ENCODE results near the gene ARMC6.
"Not testable (repeated sequence)": the region's sequence is repeated elsewhere in the genome, so short reads cannot be mapped to it uniquely, and the experiment has no call there.

ARMC6 gene

GRCh38 chr19:19074196-19074882, 40.9 kb downstream of the ARMC6 start:
- DNase-seq (ENCODE audit: low read depth in 1 of 2, low spot score in 1 of 2), result no peak

DNA sequence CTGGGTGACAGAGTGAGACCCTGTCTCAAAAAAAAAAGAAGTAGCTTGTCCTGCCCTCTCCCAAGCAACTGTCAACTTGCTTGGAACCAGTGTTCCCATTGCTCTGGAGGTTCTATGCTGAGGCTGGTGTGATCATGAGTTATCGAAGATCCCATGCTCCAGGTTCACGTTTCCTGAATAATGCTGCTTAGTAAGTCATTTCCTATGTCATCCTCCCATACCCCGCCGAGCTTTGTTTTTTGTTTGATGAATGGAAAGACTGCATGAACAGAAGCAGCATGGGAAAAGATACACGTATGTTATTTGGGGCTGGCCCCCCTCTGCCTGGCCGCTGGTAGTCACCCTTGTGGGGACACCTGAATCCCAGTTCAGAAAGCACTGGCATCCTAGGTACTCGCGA, 41.7 kb downstream of the ARMC6 start:
- DNase-seq (ENCODE audit: low read depth in 1 of 2, low spot score in 1 of 2), result no peak

- no peak for DNase-seq (ENCODE audit: low read depth in 1 of 2, low spot score in 1 of 2)
These were observed 43.1 kb downstream of the ARMC6 start for GRCh38 chr19:19076476-19076875.

GRCh38 chr19:19077103-19077502, 43.7 kb downstream of the ARMC6 start:
- no peak for DNase-seq (ENCODE audit: low read depth in 1 of 2, low spot score in 1 of 2)

GRCh38 chr19:19078801-19079200, 45.4 kb downstream of the ARMC6 start:
- DNase-seq (ENCODE audit: low read depth in 1 of 2, low spot score in 1 of 2), result no peak

GRCh38 chr19:19079571-19079970, 46.2 kb downstream of the ARMC6 start:
- DNase-seq (ENCODE audit: low read depth in 1 of 2, low spot score in 1 of 2), result no peak

GRCh38 chr19:19081642-19082151, 48.3 kb downstream of the ARMC6 start:
- no peak for DNase-seq (ENCODE audit: low read depth in 1 of 2, low spot score in 1 of 2)

DNA sequence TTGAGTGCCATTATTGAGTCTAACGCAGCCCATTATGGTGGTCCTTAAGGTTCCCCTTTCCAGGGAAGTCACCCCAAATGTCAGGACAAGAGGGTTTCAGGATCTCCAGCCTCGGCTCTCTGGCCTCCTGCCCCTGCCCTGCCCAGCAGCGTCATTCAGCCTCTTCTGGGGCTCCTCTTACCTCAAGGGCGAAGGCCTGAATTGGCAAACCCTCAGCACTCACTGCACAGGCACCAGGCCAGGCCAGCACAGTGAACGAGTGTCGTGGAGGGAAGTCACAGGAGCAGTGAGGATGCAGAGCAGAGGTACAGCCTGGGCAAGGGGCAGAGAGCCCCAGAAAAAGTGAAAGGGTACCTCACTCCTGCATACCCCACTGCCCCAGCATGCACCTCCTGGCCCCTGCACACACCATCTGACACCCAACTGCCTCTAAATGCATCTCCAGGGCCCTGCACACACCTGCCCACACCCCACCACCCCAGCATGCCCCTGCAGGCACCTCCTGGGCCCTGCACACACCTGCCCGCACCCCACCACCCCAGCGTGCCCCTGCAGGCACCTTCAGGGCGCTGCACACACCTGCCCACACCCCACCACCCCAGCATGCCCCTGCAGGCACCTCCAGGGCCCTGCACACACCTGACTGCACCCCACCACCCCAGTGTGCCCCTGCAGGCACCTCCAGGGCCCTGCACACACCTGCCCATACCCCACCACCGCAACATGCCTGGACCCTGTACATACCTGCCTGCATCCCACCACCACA, 50.2 kb downstream of the ARMC6 start:
- DNase-seq (ENCODE audit: low read depth in 1 of 2, low spot score in 1 of 2), result no peak

DNA sequence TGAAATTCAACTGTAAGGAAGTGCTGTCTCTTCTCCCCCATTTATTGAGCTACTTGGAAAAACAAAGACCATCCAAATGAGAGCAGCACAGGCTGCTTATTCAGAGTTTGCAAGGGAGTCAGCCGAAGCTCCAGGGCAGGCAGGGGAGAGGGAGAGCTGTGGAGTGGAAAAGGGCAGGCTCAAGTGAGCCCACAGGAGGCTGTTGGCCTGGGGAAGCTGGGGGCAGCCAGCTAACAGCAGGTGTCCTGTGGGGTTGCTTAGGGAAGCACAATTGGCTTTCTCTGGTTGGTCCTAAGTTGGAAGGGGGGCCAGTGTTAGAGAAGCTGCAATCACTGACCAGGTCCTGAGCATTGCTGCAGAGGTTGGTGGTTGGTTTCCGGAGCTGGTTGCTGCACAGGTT, 54.3 kb downstream of the ARMC6 start:
- no peak for DNase-seq (ENCODE audit: low read depth in 1 of 2, low spot score in 1 of 2)

- no peak for DNase-seq (ENCODE audit: low read depth in 1 of 2, low spot score in 1 of 2)
These were observed 61.1 kb downstream of the ARMC6 start for GRCh38 chr19:19094513-19094912.

DNA sequence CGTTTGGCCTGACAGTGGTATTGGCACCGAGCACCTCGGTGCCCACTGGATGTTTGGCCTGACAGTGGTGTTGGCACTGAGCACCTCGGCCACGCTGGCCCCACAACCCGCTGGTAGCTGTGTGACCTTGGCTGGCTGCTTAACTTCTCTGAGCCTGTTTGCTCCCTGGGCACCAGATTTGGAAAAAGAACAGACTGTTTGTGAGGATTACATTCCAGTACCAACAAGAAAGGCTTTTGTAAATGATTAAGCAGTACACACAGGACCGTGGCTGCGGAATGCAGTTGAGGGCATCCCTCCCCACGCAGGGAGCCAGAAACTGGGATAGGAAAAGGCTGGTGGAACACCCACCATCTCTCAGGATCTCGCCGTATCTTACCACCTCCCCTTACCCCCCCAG, 62.3 kb downstream of the ARMC6 start:
- DNase-seq (ENCODE audit: low read depth in 1 of 2, low spot score in 1 of 2), result no peak

- no peak for DNase-seq (ENCODE audit: low read depth in 1 of 2, low spot score in 1 of 2)
These were observed 63.5 kb downstream of the ARMC6 start for GRCh38 chr19:19096641-19097627.

- no peak for DNase-seq (ENCODE audit: low read depth in 1 of 2, low spot score in 1 of 2)
These were observed 64.8 kb downstream of the ARMC6 start for GRCh38 chr19:19098084-19098702.

- DNase-seq (ENCODE audit: low read depth in 1 of 2, low spot score in 1 of 2), result no peak
These were observed 65.6 kb downstream of the ARMC6 start for GRCh38 chr19:19098703-19099632.

DNA sequence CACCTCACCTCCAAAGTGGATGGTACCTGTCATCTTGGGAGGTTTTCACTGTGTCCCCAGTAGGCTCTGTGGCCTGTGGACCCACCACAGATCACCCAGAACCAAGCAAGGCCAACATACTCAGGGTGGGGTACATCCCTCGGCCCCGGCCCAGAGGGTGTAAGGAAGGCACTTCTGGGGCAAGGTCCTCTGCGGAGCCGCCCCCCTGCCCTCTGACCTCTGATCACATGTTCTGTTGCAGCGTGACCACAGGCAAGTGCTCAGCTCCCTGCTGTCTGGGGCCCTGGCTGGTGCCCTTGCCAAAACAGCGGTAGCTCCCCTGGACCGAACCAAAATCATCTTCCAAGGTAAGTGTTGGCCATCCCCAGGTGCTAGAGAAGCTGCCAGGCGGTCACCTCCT, 68.1 kb downstream of the ARMC6 start:
- no peak for DNase-seq (ENCODE audit: low read depth in 1 of 2, low spot score in 1 of 2)

DNA sequence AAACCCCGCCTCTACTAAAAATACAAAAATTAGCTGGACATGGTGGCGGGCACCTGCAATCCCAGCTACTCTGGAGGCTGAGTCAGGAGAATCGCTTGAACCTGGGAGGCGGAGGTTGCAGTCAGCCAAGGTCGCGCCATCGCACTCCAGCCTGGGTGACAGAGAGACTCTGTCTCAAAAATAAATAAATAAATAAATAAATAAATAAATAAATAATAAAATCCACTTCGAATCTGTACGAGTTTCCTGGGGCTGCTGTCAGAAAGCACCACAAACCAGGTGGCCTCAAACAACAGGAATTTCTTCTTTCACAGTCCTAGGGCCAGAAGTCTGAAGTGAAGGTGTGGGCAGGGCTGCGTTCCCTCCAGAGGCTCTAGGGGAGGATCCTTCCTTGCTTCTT, 69.2 kb downstream of the ARMC6 start:
- DNase-seq (ENCODE audit: low read depth in 1 of 2, low spot score in 1 of 2), result not testable (repeated sequence)

- no peak for DNase-seq (ENCODE audit: low read depth in 1 of 2, low spot score in 1 of 2)
These were observed 69.8 kb downstream of the ARMC6 start for GRCh38 chr19:19103167-19103566.

- DNase-seq (ENCODE audit: low read depth in 1 of 2, low spot score in 1 of 2), result no peak
These were observed 72.1 kb downstream of the ARMC6 start for GRCh38 chr19:19105365-19106055.

GRCh38 chr19:19106056-19106551, 72.7 kb downstream of the ARMC6 start:
- no peak for DNase-seq (ENCODE audit: low read depth in 1 of 2, low spot score in 1 of 2)

Data from stimulated activated CD4-positive, alpha-beta T cell treated with anti-CD3 and anti-CD28 coated beads, Interleukin-15, amount 100 ng/mL, for 1 hour (primary cell).